OCI-LY3 (cell line): ENCODE results near the gene ARHGAP23.
"Not testable (repeated sequence)": the region's sequence is repeated elsewhere in the genome, so short reads cannot be mapped to it uniquely, and the experiment has no call there.

Experiments
- H2AFZ ChIP-seq: fragments of 200-600, 300-600 bp; shearing (Covaris generic); 2 replicates; pipeline ENCODE4 v1.6.0; 2014; ENCODE audit warnings: antibody characterized with exemption, low read depth, low read length
- H3K27ac ChIP-seq: fragments of 200-600, 300-600 bp; sonication (generic); 2 replicates; pipeline ENCODE4 v1.5.1; 2014; ENCODE audit warnings: mild to moderate bottlenecking, low read length, moderate library complexity, mixed read lengths
- H3K27me3 ChIP-seq: fragments of 200-600, 300-600 bp; sonication (generic); 2 replicates; pipeline ENCODE4 v1.6.1; 2014; ENCODE audit warnings: low read depth, low read length, mixed read lengths
- H3K36me3 ChIP-seq: fragments of 200-600, 300-600 bp; sonication (generic); replicated peaks from 2 replicates; pipeline ENCODE3; 2014; ENCODE audit warnings: low read depth, low read length, mixed read lengths
- H3K4me1 ChIP-seq: fragments of 300-600, 200-600 bp; sonication (generic); 2 replicates; pipeline ENCODE4 v1.6.1; 2014; ENCODE audit warnings: low read length, mixed read lengths
- H3K4me2 ChIP-seq: fragments of 200-600, 300-600 bp; sonication (generic); 2 replicates; pipeline ENCODE4 v1.6.1; 2014; ENCODE audit warnings: low read length, mixed read lengths
- H3K4me3 ChIP-seq: fragments of 300-600, 200-600 bp; sonication (generic); 2 replicates; pipeline ENCODE4 v1.5.1; 2014; ENCODE audit warnings: antibody characterized with exemption, mild to moderate bottlenecking, low read length, moderate library complexity
- H3K79me2 ChIP-seq: fragments of 300-600, 200-600 bp; shearing (Covaris generic); 2 replicates; pipeline ENCODE4 v1.6.1; 2014; ENCODE audit warnings: mild to moderate bottlenecking, low read length, mixed read lengths
- H3K9ac ChIP-seq: fragments of 300-600, 200-600 bp; shearing (Covaris generic); 2 replicates; pipeline ENCODE4 v1.6.0; 2014; ENCODE audit warnings: mild to moderate bottlenecking, low read length, moderate library complexity
- H3K9me3 ChIP-seq: fragments of 200-600, 300-600 bp; shearing (Covaris generic); 2 replicates; pipeline ENCODE4 v1.6.1; 2014; ENCODE audit warnings: low read length, mixed read lengths; ENCODE audit not compliant: insufficient read depth
- H4K20me1 ChIP-seq: fragments of 200-600, 300-600 bp; sonication (generic); 2 replicates; pipeline ENCODE4 v1.6.1; 2016; ENCODE audit warnings: low read length, mixed read lengths; ENCODE audit not compliant: insufficient read depth
- EZH2phosphoT487 ChIP-seq: fragments of 200-600 bp; shearing (Covaris generic); IDR thresholded peaks from 2 replicates; pipeline ENCODE4 v1.6.1; 2018; ENCODE audit warnings: antibody characterized with exemption, mixed run types, low read depth
- TF ChIP-seq, protein P1 (sequence below): fragments of 200-600, 300-600 bp; sonication (generic); IDR thresholded peaks from 2 replicates; pipeline ENCODE4 v1.5.1; 2014; ENCODE audit warnings: antibody characterized with exemption, low read length, low read depth

The ARHGAP23 gene

DNA sequence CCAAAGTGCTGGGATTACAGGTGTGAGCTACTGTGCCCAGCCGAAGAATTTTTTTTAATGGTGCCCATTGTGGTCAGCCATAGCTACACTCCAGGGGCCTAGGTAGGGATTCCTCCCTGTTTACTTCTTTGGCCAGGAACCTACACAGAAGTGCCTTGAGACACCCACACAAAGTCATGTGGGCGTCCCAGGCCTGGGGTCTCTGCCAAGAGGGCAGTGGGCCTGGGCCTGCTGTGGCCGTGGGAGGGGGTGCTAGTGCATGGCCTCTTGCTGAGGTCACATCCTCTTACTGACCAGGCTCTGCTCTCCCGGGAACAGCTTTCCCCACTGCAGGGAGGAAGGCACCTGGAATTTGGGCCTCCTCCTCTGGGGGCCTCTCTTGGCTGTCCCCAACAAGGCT, 50.4 kb downstream of the ARHGAP23 start:
- not testable (repeated sequence) for H3K27ac ChIP-seq, H3K27me3 ChIP-seq, H3K36me3 ChIP-seq, H3K4me1 ChIP-seq, H2AFZ ChIP-seq, H3K4me2 ChIP-seq, H4K20me1 ChIP-seq, H3K4me3 ChIP-seq, H3K9me3 ChIP-seq, H3K9ac ChIP-seq, H3K79me2 ChIP-seq

DNA sequence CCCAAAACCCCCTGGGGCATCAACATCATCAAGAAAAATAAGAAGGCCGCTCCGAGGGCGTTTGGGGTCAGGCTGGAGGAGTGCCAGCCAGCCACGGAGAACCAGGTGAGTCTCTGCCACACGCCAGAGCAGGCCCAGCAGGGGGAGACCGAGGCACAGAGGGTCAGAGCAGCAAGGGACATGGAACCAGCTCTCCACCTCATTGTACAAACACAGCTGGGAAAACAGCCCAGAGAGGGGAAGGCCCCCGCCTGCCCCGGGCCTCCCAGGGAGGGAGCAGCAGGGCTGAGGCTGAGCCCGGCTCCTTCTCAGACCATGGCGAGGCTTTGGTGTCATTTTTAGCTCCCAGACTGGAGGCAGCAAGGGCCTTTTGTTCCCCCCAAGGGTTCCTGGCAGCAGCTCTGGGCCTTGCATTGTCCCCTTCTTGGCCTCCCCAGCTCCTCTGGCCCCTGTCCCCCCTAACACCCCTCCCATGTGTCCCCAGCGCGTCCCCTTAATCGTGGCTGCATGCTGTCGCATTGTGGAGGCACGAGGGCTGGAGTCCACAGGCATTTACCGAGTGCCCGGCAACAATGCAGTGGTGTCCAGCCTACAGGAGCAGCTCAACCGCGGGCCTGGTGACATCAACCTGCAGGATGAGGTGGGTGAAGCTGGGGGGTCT, 53.9 kb downstream of the ARHGAP23 start:
- not testable (repeated sequence) for H3K4me2 ChIP-seq, H3K4me3 ChIP-seq, H3K36me3 ChIP-seq, H3K79me2 ChIP-seq, H4K20me1 ChIP-seq, H3K9ac ChIP-seq, H3K27me3 ChIP-seq, H3K9me3 ChIP-seq, H3K27ac ChIP-seq, H2AFZ ChIP-seq
- peaks cover 12% of the 10 kb centered on the region for H3K4me1 ChIP-seq

DNA sequence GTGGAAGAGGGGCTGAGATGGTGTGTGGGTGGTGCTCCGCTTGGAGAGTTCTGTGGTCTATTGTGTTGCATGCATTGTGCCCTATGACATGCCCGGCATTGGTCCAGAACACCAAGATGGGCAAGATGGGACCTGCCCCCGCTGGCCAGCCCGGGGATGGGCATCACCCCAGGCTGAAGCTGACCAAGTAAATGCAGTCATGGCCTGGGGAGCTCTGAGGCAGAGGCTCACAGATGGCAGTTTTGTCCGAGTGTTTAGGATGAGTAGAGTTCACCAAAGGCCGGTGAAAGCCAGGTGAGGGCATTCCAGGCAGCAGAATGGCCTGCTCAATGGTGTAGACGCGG, 54.4 kb downstream of the ARHGAP23 start:
- H3K27me3 ChIP-seq, H4K20me1 ChIP-seq, H3K4me2 ChIP-seq, H3K36me3 ChIP-seq, H3K4me3 ChIP-seq, H2AFZ ChIP-seq, H3K9me3 ChIP-seq, H3K9ac ChIP-seq, H3K79me2 ChIP-seq, H3K27ac ChIP-seq: not testable (repeated sequence)
- peaks cover 12% of the 10 kb centered on the region for H3K4me1 ChIP-seq

- H3K27ac ChIP-seq: peak overlapping the region; percentile 61
- not testable (repeated sequence) for H3K27me3 ChIP-seq, H3K79me2 ChIP-seq, H4K20me1 ChIP-seq, H3K9me3 ChIP-seq, H3K36me3 ChIP-seq
- TF ChIP-seq, protein P1, sequence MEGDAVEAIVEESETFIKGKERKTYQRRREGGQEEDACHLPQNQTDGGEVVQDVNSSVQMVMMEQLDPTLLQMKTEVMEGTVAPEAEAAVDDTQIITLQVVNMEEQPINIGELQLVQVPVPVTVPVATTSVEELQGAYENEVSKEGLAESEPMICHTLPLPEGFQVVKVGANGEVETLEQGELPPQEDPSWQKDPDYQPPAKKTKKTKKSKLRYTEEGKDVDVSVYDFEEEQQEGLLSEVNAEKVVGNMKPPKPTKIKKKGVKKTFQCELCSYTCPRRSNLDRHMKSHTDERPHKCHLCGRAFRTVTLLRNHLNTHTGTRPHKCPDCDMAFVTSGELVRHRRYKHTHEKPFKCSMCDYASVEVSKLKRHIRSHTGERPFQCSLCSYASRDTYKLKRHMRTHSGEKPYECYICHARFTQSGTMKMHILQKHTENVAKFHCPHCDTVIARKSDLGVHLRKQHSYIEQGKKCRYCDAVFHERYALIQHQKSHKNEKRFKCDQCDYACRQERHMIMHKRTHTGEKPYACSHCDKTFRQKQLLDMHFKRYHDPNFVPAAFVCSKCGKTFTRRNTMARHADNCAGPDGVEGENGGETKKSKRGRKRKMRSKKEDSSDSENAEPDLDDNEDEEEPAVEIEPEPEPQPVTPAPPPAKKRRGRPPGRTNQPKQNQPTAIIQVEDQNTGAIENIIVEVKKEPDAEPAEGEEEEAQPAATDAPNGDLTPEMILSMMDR: peak; percentile 68
- peak overlapping the region; percentile 57 for H3K9ac ChIP-seq
- peak overlapping the region; percentile 66 for H3K4me3 ChIP-seq
- H2AFZ ChIP-seq: peak overlapping the region; percentile 94
- H3K4me2 ChIP-seq: peak overlapping the region; percentile 86
- H3K4me1 ChIP-seq: peaks cover 12% of the 10 kb centered on the region
These were observed 56.2 kb downstream of the ARHGAP23 start for GRCh38 chr17:38484242-38485145.

- peak overlapping the region; percentile 94 for H2AFZ ChIP-seq
- H3K4me3 ChIP-seq: peak overlapping the region; percentile 66
- H3K4me2 ChIP-seq: peak overlapping the region; percentile 86
- H3K27ac ChIP-seq: peak overlapping the region; percentile 61
- H3K36me3 ChIP-seq: no peaks in the 10 kb centered on the region
- TF ChIP-seq EZH2phosphoT487: no peak
- TF ChIP-seq, protein P1: no peak
- H3K4me1 ChIP-seq: peaks cover 12% of the 10 kb centered on the region
- H3K27me3 ChIP-seq: no peaks in the 10 kb centered on the region
- H3K9ac ChIP-seq: peak overlapping the region; percentile 57
- H4K20me1 ChIP-seq: no peaks in the 10 kb centered on the region
- H3K9me3 ChIP-seq: no peaks in the 10 kb centered on the region
- no peaks in the 10 kb centered on the region for H3K79me2 ChIP-seq
These were observed 56.8 kb downstream of the ARHGAP23 start for GRCh38 chr17:38485146-38485468.

- peak overlapping the region; percentile 66 for H3K4me3 ChIP-seq
- H4K20me1 ChIP-seq, H3K36me3 ChIP-seq, H3K27me3 ChIP-seq, H3K9me3 ChIP-seq, H3K79me2 ChIP-seq: not testable (repeated sequence)
- peak overlapping the region; percentile 61 for H3K27ac ChIP-seq
- peak overlapping the region; percentile 94; the same call in 1 of the 2 replicates for H2AFZ ChIP-seq
- peak overlapping the region; percentile 86 for H3K4me2 ChIP-seq
- H3K9ac ChIP-seq: peak overlapping the region; percentile 57; the same call in 1 of the 2 replicates
- peaks cover 12% of the 10 kb centered on the region for H3K4me1 ChIP-seq
These were observed 57.5 kb downstream of the ARHGAP23 start for GRCh38 chr17:38485681-38486298.

GRCh38 chr17:38489774-38490173, 61.5 kb downstream of the ARHGAP23 start:
- H3K79me2 ChIP-seq, H2AFZ ChIP-seq, H3K4me2 ChIP-seq, H3K9me3 ChIP-seq, H3K4me3 ChIP-seq, H3K27me3 ChIP-seq, H3K27ac ChIP-seq, H3K36me3 ChIP-seq, H4K20me1 ChIP-seq, H3K9ac ChIP-seq: not testable (repeated sequence)
- peaks cover 12% of the 10 kb centered on the region for H3K4me1 ChIP-seq
